Vagina (tissue), 2 donors: ENCODE results near the gene ADRB1. TPM values are rescaled to one million over a fixed set of nuclear protein-coding genes. Genes with fewer than 3 reads are reported as not detected.

Experiments
- DNase-seq, 2 donors: peaks; one replicate each; pipeline ENCODE4 v3.0.0-alpha.2; 2017; ENCODE audit errors: extremely low spot score in 2 of 2
- H3K27ac ChIP-seq: fragments of 200-600 bp; sonication (generic); one replicate; pipeline ENCODE4 v1.5.1; 2019
- H3K27me3 ChIP-seq: fragments of 200-600 bp; sonication (generic); one replicate; pipeline ENCODE4 v1.5.1; 2019
- H3K36me3 ChIP-seq, 2 donors: fragments of 200-600 bp; sonication (generic); one replicate each; pipeline ENCODE4 v1.5.1; 2017 to 2019
- H3K4me1 ChIP-seq: fragments of 200-600 bp; sonication (generic); one replicate; pipeline ENCODE4 v1.5.1; 2019
- H3K4me3 ChIP-seq, 2 donors: fragments of 200-600 bp; sonication (generic); 1 replicate in 1 of 2; 2 replicates in 1 of 2; pipeline ENCODE4 v1.5.1; 2016 to 2019
- H3K9me3 ChIP-seq: fragments of 200-600 bp; sonication (generic); one replicate; pipeline ENCODE4 v1.5.1; 2019
- CTCF ChIP-seq, 3 experiments: fragments of 450-650 bp in 2 of 3; fragments of 200-600 bp in 1 of 3; sonication (generic) in 1 of 3; IDR thresholded peaks; one replicate each; pipeline ENCODE4 v1.5.1; 2017 to 2019; ENCODE audit warnings: antibody characterized with exemption in 3 of 3, mild to moderate bottlenecking in 2 of 3, moderate library complexity in 2 of 3
- POLR2A ChIP-seq, 2 donors: fragments of 450-650 bp; IDR thresholded peaks; one replicate each; pipeline ENCODE4 v1.6.1; 2017; ENCODE audit warnings: antibody characterized with exemption in 2 of 2, mild to moderate bottlenecking in 2 of 2, moderate library complexity in 2 of 2
- POLR2AphosphoS5 ChIP-seq, 2 donors: sonication (generic); formaldehyde crosslinking; IDR thresholded peaks; one replicate each; pipeline ENCODE4 v1.9.0; 2017; ENCODE audit warnings: antibody characterized with exemption in 2 of 2, mild to moderate bottlenecking in 2 of 2, low read depth in 1 of 2; ENCODE audit not compliant: insufficient read depth in 1 of 2
- intact Hi-C: fragments of 100-400 bp; cut with DNase I; formaldehyde crosslinking; loops from one replicate; pipeline ENCODE4 v1.15.1; 2023
- total RNA-seq: library from RNA; depleted of rRNA; stranded (reverse); fragments of >200 nt; gene quantifications from one replicate; pipeline ENCODE4 v1.2.3, GENCODE V29; 2016

The ADRB1 gene
- total RNA-seq, 1 donor from 2014 or later = not detected

GRCh38 chr10:114059561-114059960 lies 15.9 kb downstream of the ADRB1 start:
- no peaks in the 10 kb centered on the region for H3K9me3 ChIP-seq
- DNase-seq = no peak
- no peaks in the 10 kb centered on the region for H3K27me3 ChIP-seq
- H3K36me3 ChIP-seq = no peaks in the 10 kb centered on the region
- no peak overlapping the region for H3K27ac ChIP-seq
- H3K4me1 ChIP-seq = peaks cover 6% of the 10 kb centered on the region
- no peak for TF ChIP-seq CTCF (IDR thresholded peaks at IDR 0.05)
- no peak for TF ChIP-seq POLR2A (IDR thresholded peaks at IDR 0.05)
- TF ChIP-seq POLR2AphosphoS5 (IDR thresholded peaks at IDR 0.05; ENCODE audit: insufficient read depth in 1 of 2, low read depth in 1 of 2) = no peak
- no peak overlapping the region for H3K4me3 ChIP-seq
- intact Hi-C loops = no loop called here

GRCh38 chr10:114060456-114060855 lies 16.8 kb downstream of the ADRB1 start:
- Histone ChIP-seq H3K27ac (no peak overlapping the region), H3K4me1 (peaks cover 6% of the 10 kb centered on the region), H3K27me3 (no peaks in the 10 kb centered on the region), H3K9me3 (no peaks in the 10 kb centered on the region), H3K36me3 (no peaks in the 10 kb centered on the region), H3K4me3 (no peak overlapping the region)
- no peak for DNase-seq
- intact Hi-C loops = no loop called here
- TF ChIP-seq CTCF (IDR thresholded peaks at IDR 0.05) = no peak
- TF ChIP-seq POLR2AphosphoS5 (IDR thresholded peaks at IDR 0.05; ENCODE audit: insufficient read depth in 1 of 2, low read depth in 1 of 2) = no peak
- TF ChIP-seq POLR2A (IDR thresholded peaks at IDR 0.05) = no peak

GRCh38 chr10:114061148-114061547 lies 17.5 kb downstream of the ADRB1 start:
- intact Hi-C loops = no loop called here
- H3K36me3 ChIP-seq = no peaks in the 10 kb centered on the region
- TF ChIP-seq POLR2AphosphoS5 (IDR thresholded peaks at IDR 0.05; ENCODE audit: insufficient read depth in 1 of 2, low read depth in 1 of 2) = peak in 1 of 2 donors; percentile 56
- no peak for TF ChIP-seq POLR2A (IDR thresholded peaks at IDR 0.05)
- no peaks in the 10 kb centered on the region for H3K27me3 ChIP-seq
- H3K4me3 ChIP-seq = no peak overlapping the region
- peaks cover 6% of the 10 kb centered on the region for H3K4me1 ChIP-seq
- H3K27ac ChIP-seq = no peak overlapping the region
- no peaks in the 10 kb centered on the region for H3K9me3 ChIP-seq
- no peak for DNase-seq

- Histone ChIP-seq H3K36me3 (no peaks in the 10 kb centered on the region), H3K27me3 (no peaks in the 10 kb centered on the region), H3K9me3 (no peaks in the 10 kb centered on the region), H3K27ac (no peak overlapping the region), H3K4me3 (no peak overlapping the region), H3K4me1 (peaks cover 6% of the 10 kb centered on the region)
- intact Hi-C loops = no loop called here
- TF ChIP-seq POLR2A (IDR thresholded peaks at IDR 0.05) = no peak
- no peak for TF ChIP-seq CTCF (IDR thresholded peaks at IDR 0.05)
- no peak for TF ChIP-seq POLR2AphosphoS5 (IDR thresholded peaks at IDR 0.05; ENCODE audit: insufficient read depth in 1 of 2, low read depth in 1 of 2)
- no peak for DNase-seq
Measured at GRCh38 chr10:114061789-114062188, 18.1 kb downstream of the ADRB1 start.

- Histone ChIP-seq H3K36me3 (no peaks in the 10 kb centered on the region), H3K9me3 (no peaks in the 10 kb centered on the region), H3K4me3 (no peak overlapping the region), H3K27me3 (no peaks in the 10 kb centered on the region), H3K27ac (no peak overlapping the region), H3K4me1 (peaks cover 18% of the 10 kb centered on the region)
- TF ChIP-seq CTCF (IDR thresholded peaks at IDR 0.05) = no peak
- no peak for TF ChIP-seq POLR2AphosphoS5 (IDR thresholded peaks at IDR 0.05; ENCODE audit: insufficient read depth in 1 of 2, low read depth in 1 of 2)
- TF ChIP-seq POLR2A (IDR thresholded peaks at IDR 0.05) = no peak
- intact Hi-C loops = no loop called here
- no peak for DNase-seq
Measured at GRCh38 chr10:114064151-114065048, 20.7 kb downstream of the ADRB1 start.
